ENCODE measurements around the gene SEZ6L2. TPM values are rescaled to one million over a fixed set of nuclear protein-coding genes. Genes with fewer than 3 reads are reported as not detected.

Gene SEZ6L2
- total and polyA plus RNA-seq, 9 of the 15 experiments (the other 6 are each of a cell fraction or from before 2014, with no cell fraction given) = 0.10 to 2.1 (median 0.72) TPM

- TF ChIP-seq AFF1 (IDR thresholded peaks at IDR 0.05; ENCODE audit: low read depth in 1 of 2, partially characterized antibody in 2 of 2) (peak in 1 of 2 experiments; percentile 33), NR1H2 (CRISPR knock-in tag; IDR thresholded peaks at IDR 0.05) (no peak), HDAC1 (IDR thresholded peaks at IDR 0.05) (peak in 1 of 2 experiments; percentile 76; a peak in 2 of 4 replicates), ELF2 (CRISPR knock-in tag; IDR thresholded peaks at IDR 0.05) (peak; percentile 91), CCNT2 (IDR thresholded peaks at IDR 0.05; ENCODE audit: borderline replicate concordance, extremely low read depth, insufficient read length, low read depth, low read length) (peak; percentile 80), DMBX1 (CRISPR knock-in tag; IDR thresholded peaks at IDR 0.05; ENCODE audit: borderline replicate concordance) (0 out of 2 replicates have a peak, but pooled peaks have one; percentile 36), CREM (IDR thresholded peaks at IDR 0.05; ENCODE audit: low read depth) (peak; percentile 48; the same call in 1 of the 2 replicates), MBD1 (CRISPR knock-in tag; IDR thresholded peaks at IDR 0.05) (no peak), RNF2 (IDR thresholded peaks at IDR 0.05) (peak; percentile 61; the same call in 1 of the 2 replicates), KDM1A (IDR thresholded peaks at IDR 0.05) (no peak), NCOA2 (IDR thresholded peaks at IDR 0.05; ENCODE audit: partially characterized antibody in 2 of 2) (no peak), ZBTB9 (CRISPR knock-in tag; IDR thresholded peaks at IDR 0.05) (peak; percentile 82; the same call in 1 of the 2 replicates), TSHZ1 (CRISPR knock-in tag; IDR thresholded peaks at IDR 0.05) (no peak), EP400 (IDR thresholded peaks at IDR 0.05) (peak; percentile 69; the same call in 1 of the 2 replicates), GTF2E2 (tag; IDR thresholded peaks at IDR 0.05) (peak; percentile 68; the same call in 1 of the 2 replicates)
Measured at GRCh38 chr16:29925781-29926710, 26.7 kb upstream of the SEZ6L2 start, which contains the start of gene KCTD13 (continued).

Data from K562 (cell line).